WTC11 (cell line): ENCODE data around the gene PDK2. TPM values are rescaled to one million over a fixed set of nuclear protein-coding genes. Genes with fewer than 3 reads are reported as not detected.

Experiments
- ATAC-seq: fragments of 200-7000 bp; cut with Tn5 transposase; 2 replicates; pipeline ENCODE4 v1.10.0; 2021; ENCODE audit warnings: mild to moderate bottlenecking, moderate library complexity
- CTCF ChIA-PET: fragments of 300-600 bp; sonication (Branson Sonifier 250); formaldehyde crosslinking; loops from one replicate; lab custom pipeline; 2021; ENCODE audit warnings: antibody characterized with exemption; lab: Charles Lee
- POLR2A ChIA-PET: fragments of 350-600 bp; sonication (Branson Sonifier 250); formaldehyde crosslinking; loops from one replicate; lab custom pipeline; 2021; ENCODE audit warnings: antibody characterized with exemption; lab: Charles Lee
- DNase-seq: peaks from one replicate; pipeline ENCODE4 v3.0.0; 2021; ENCODE audit warnings: low spot score
- H3K27ac Mint-ChIP-seq: 2 replicates; pipeline ENCODE4 v1.8.0; 2021; ENCODE audit warnings: mixed read lengths
- H3K27me3 Mint-ChIP-seq: 2 replicates; pipeline ENCODE4 v1.8.0; 2021; ENCODE audit warnings: low read depth, mild to moderate bottlenecking, moderate library complexity, mixed read lengths
- H3K36me3 Mint-ChIP-seq: 2 replicates; pipeline ENCODE4 v1.8.0; 2021; ENCODE audit warnings: mixed read lengths
- H3K4me1 Mint-ChIP-seq: 2 replicates; pipeline ENCODE4 v1.8.0; 2022; ENCODE audit warnings: mixed read lengths
- H3K4me3 Mint-ChIP-seq: 2 replicates; pipeline ENCODE4 v1.8.0; 2021; ENCODE audit warnings: mild to moderate bottlenecking, moderate library complexity, mixed read lengths
- H3K9me3 Mint-ChIP-seq: 2 replicates; pipeline ENCODE4 v1.8.0; 2021; ENCODE audit warnings: mixed read lengths
- CBFB ChIP-seq: sonication (generic); formaldehyde crosslinking; IDR thresholded peaks from 2 replicates; pipeline ENCODE4 v1.8.1; 2022; ENCODE audit warnings: mild to moderate bottlenecking, low read depth, missing genetic modification reagents
- CTCF ChIP-seq: fragments of 200-600 bp; IDR thresholded peaks from 2 replicates; pipeline ENCODE4 v1.8.0; 2022; ENCODE audit warnings: antibody characterized with exemption
- ETV6 ChIP-seq: sonication (generic); formaldehyde crosslinking; IDR thresholded peaks from 2 replicates; pipeline ENCODE4 v1.8.1; 2022; ENCODE audit warnings: mild to moderate bottlenecking, missing genetic modification reagents
- FOXJ3 ChIP-seq: sonication (generic); formaldehyde crosslinking; IDR thresholded peaks from 2 replicates; pipeline ENCODE4 v1.9.0; 2021; ENCODE audit warnings: missing genetic modification reagents, mild to moderate bottlenecking, borderline replicate concordance
- FOXP1 ChIP-seq: sonication (generic); formaldehyde crosslinking; IDR thresholded peaks from 2 replicates; pipeline ENCODE4 v1.8.0; 2022; ENCODE audit warnings: missing genetic modification reagents, mild to moderate bottlenecking, moderate library complexity, borderline replicate concordance
- FOXP4 ChIP-seq: sonication (generic); formaldehyde crosslinking; IDR thresholded peaks from 2 replicates; pipeline ENCODE4 v1.8.0; 2022; ENCODE audit warnings: mild to moderate bottlenecking, missing genetic modification reagents
- GABPB1 ChIP-seq: sonication (generic); formaldehyde crosslinking; IDR thresholded peaks from 2 replicates; pipeline ENCODE4 v1.8.1; 2023; ENCODE audit warnings: mild to moderate bottlenecking, missing genetic modification reagents
- NR1H2 ChIP-seq: sonication (generic); formaldehyde crosslinking; IDR thresholded peaks from 2 replicates; pipeline ENCODE4 v1.9.0; 2021; ENCODE audit warnings: mild to moderate bottlenecking, moderate library complexity, missing genetic modification reagents
- PRDM15 ChIP-seq: sonication (generic); formaldehyde crosslinking; IDR thresholded peaks from 2 replicates; pipeline ENCODE4 v1.8.0; 2022; ENCODE audit warnings: missing genetic modification reagents
- RORB ChIP-seq: fragments of 250-450 bp; sonication (Bioruptor Pico); IDR thresholded peaks from 2 replicates; pipeline ENCODE4 v1.9.0; 2021; ENCODE audit warnings: mild to moderate bottlenecking
- ZNF423 ChIP-seq: fragments of 250-450 bp; sonication (Bioruptor Pico); IDR thresholded peaks from 2 replicates; pipeline ENCODE4 v2.1.2; 2022; ENCODE audit warnings: mild to moderate bottlenecking, moderate library complexity
- ZSCAN18 ChIP-seq: fragments of 250-450 bp; sonication (Bioruptor Pico); IDR thresholded peaks from 2 replicates; pipeline ENCODE4 v2.1.2; 2022; ENCODE audit warnings: mild to moderate bottlenecking, moderate library complexity
- total RNA-seq: library from RNA; stranded (reverse); gene quantifications from 3 replicates; pipeline ENCODE4 v1.2.3, GENCODE V29; 2021
- TF ChIP-seq, protein P1 (sequence below): sonication (generic); formaldehyde crosslinking; IDR thresholded peaks from 2 replicates; pipeline ENCODE4 v1.8.1; 2023; ENCODE audit warnings: mild to moderate bottlenecking, moderate library complexity, missing genetic modification reagents
- TF ChIP-seq, protein P2 (sequence below): sonication (generic); formaldehyde crosslinking; IDR thresholded peaks from 2 replicates; pipeline ENCODE4 v1.8.1; 2022; ENCODE audit warnings: low read depth, missing genetic modification reagents, borderline replicate concordance

Gene PDK2
- total RNA-seq, 1 experiment from 2014 or later, result 16.6 TPM

DNA sequence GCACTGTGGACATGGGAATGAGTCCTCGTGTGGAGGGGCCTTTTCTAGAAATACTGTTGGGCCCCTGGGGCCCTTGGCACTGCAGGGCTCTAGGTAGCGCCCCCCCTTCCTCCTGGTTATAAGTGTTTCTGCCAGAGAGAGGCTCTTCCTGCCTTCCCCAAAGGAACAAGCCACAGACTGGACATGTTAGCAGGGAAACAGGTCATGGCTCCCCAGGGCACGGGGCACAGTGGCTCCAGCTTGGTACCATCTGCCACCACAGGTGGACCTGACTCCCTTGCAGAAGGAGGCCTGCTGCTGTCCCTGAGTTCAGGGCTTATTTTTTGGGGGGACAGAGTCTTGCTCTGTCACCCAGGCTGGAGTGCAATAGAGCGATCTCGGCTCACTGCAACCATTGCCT is 8.8 kb downstream of the PDK2 start:
- POLR2A ChIA-PET, result no interaction called here
- CTCF ChIA-PET, result interaction anchor here (1.5 to 3.5 kb wide), 5 partner anchors 8 to 24 kb away, joined by 4 to 17 read pairs (median 9); no protein-coding TSS in a partner anchor
- no peak overlapping the region for H3K4me3 Mint-ChIP-seq
- TF ChIP-seq GABPB1 (CRISPR knock-in tag) (no peak), NR1H2 (CRISPR knock-in tag) (no peak)
- TF ChIP-seq, protein P1, sequence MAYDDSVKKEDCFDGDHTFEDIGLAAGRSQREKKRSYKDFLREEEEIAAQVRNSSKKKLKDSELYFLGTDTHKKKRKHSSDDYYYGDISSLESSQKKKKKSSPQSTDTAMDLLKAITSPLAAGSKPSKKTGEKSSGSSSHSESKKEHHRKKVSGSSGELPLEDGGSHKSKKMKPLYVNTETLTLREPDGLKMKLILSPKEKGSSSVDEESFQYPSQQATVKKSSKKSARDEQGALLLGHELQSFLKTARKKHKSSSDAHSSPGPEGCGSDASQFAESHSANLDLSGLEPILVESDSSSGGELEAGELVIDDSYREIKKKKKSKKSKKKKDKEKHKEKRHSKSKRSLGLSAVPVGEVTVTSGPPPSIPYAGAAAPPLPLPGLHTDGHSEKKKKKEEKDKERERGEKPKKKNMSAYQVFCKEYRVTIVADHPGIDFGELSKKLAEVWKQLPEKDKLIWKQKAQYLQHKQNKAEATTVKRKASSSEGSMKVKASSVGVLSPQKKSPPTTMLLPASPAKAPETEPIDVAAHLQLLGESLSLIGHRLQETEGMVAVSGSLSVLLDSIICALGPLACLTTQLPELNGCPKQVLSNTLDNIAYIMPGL (CRISPR knock-in tag), result no peak
- DNase-seq, result no peak
- H3K27ac Mint-ChIP-seq, result no peak overlapping the region
- H3K36me3 Mint-ChIP-seq, result no peaks in the 10 kb centered on the region
- H3K27me3 Mint-ChIP-seq, result no peaks in the 10 kb centered on the region
- ATAC-seq, result no peak
- peaks cover 18% of the 10 kb centered on the region for H3K4me1 Mint-ChIP-seq
- no peaks in the 10 kb centered on the region for H3K9me3 Mint-ChIP-seq

GRCh38 chr17:50105811-50106210 is 10.7 kb downstream of the PDK2 start:
- H3K27me3 Mint-ChIP-seq, result no peaks in the 10 kb centered on the region
- ATAC-seq (no peak), DNase-seq (no peak)
- H3K4me1 Mint-ChIP-seq, result peaks cover 14% of the 10 kb centered on the region
- H3K9me3 Mint-ChIP-seq, result no peaks in the 10 kb centered on the region
- POLR2A ChIA-PET, result no interaction called here
- CTCF ChIA-PET, result no interaction called here
- H3K4me3 Mint-ChIP-seq, result no peak overlapping the region
- no peak overlapping the region for H3K27ac Mint-ChIP-seq
- TF ChIP-seq ZSCAN18 (CRISPR knock-in tag) (no peak), ETV6 (no peak), FOXJ3 (CRISPR knock-in tag) (no peak)
- H3K36me3 Mint-ChIP-seq, result no peaks in the 10 kb centered on the region

DNA sequence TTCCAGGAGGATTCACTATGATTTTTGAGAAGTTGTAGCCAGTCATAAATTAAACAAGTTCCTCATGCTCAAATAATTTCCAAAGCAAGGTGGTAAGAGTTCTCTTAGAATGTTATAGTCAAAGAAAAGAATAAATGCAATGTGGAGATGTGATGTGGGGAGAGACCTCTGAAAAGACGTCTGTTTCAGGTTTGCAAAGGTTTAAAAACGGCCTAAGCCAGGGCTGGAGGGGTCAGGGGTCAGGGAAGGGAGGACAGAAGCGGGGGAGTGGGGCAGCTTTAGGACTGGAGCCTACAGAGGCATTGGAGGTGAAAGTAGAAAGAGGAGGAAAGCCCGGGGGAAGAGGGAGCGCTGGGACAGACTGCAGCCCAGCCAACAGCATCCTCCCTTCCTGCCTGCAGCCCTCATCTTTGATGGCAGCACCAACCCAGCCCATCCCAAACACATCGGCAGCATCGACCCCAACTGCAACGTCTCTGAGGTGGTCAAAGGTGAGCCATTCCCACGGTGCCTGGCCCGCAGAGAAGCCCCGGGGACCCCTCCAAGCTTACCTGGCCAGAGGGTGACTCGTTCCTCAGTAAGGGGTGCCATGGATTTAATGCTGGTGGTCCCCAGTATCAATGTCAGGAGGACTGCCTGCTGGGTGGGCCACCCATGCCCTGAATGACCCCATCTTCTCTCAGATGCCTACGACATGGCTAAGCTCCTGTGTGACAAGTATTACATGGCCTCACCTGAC is 11.4 kb downstream of the PDK2 start:
- CTCF ChIA-PET, result interaction anchor here (1.5 kb wide), 1 partner anchor 12 kb away, joined by 5 read pairs; no protein-coding TSS in a partner anchor
- H3K27ac Mint-ChIP-seq, result no peak overlapping the region
- ATAC-seq (no peak), DNase-seq (no peak)
- POLR2A ChIA-PET, result no interaction called here
- H3K4me1 Mint-ChIP-seq, result peaks cover 7% of the 10 kb centered on the region
- H3K9me3 Mint-ChIP-seq, result no peaks in the 10 kb centered on the region
- no peaks in the 10 kb centered on the region for H3K36me3 Mint-ChIP-seq
- H3K27me3 Mint-ChIP-seq, result no peaks in the 10 kb centered on the region
- no peak overlapping the region for H3K4me3 Mint-ChIP-seq
- no peak for TF ChIP-seq FOXP1
- TF ChIP-seq FOXP4 (CRISPR knock-in tag), result no peak
- no peak for TF ChIP-seq CTCF
- no peak for TF ChIP-seq CBFB
- TF ChIP-seq ZNF423 (CRISPR knock-in tag), result no peak
- TF ChIP-seq, protein P2, sequence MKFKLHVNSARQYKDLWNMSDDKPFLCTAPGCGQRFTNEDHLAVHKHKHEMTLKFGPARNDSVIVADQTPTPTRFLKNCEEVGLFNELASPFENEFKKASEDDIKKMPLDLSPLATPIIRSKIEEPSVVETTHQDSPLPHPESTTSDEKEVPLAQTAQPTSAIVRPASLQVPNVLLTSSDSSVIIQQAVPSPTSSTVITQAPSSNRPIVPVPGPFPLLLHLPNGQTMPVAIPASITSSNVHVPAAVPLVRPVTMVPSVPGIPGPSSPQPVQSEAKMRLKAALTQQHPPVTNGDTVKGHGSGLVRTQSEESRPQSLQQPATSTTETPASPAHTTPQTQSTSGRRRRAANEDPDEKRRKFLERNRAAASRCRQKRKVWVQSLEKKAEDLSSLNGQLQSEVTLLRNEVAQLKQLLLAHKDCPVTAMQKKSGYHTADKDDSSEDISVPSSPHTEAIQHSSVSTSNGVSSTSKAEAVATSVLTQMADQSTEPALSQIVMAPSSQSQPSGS, result no peak
- TF ChIP-seq PRDM15 (CRISPR knock-in tag), result no peak
- TF ChIP-seq, protein P1 (CRISPR knock-in tag), result no peak
- no peak for TF ChIP-seq RORB (CRISPR knock-in tag)
